Uterus (tissue), 4 donors: Measurements from ENCODE around the gene NXPH1. TPM values are rescaled to one million over a fixed set of nuclear protein-coding genes. Genes with fewer than 3 reads are reported as not detected.

Experiments
- DNase-seq, 2 donors: peaks; one replicate each; pipeline ENCODE4 v3.0.0-alpha.2; 2019 to 2020
- H3K27ac ChIP-seq, 2 donors: fragments of 200-600 bp; sonication (generic); 1 replicate in 1 of 2; 2 replicates in 1 of 2; pipeline ENCODE4 v1.5.1; 2016 to 2018
- H3K27me3 ChIP-seq, 2 donors: fragments of 200-600 bp; sonication (generic); one replicate each; pipeline ENCODE4 v1.5.1; 2018 to 2019; ENCODE audit warnings: control low read depth in 1 of 2
- H3K36me3 ChIP-seq, 2 donors: fragments of 200-600 bp; sonication (generic); one replicate each; pipeline ENCODE4 v1.5.1; 2019; ENCODE audit warnings: control low read depth in 1 of 2
- H3K4me1 ChIP-seq, 2 donors: fragments of 200-600 bp; sonication (generic); one replicate each; pipeline ENCODE4 v1.5.1; 2018 to 2019; ENCODE audit warnings: control low read depth in 1 of 2
- H3K4me3 ChIP-seq, 2 donors: fragments of 200-600 bp; sonication (generic); 1 replicate in 1 of 2; 2 replicates in 1 of 2; pipeline ENCODE4 v1.5.1; 2018 to 2019; ENCODE audit warnings: mild to moderate bottlenecking in 1 of 2
- H3K9me3 ChIP-seq, 2 donors: fragments of 200-600 bp; sonication (generic); one replicate each; pipeline ENCODE4 v1.5.1; 2019; ENCODE audit warnings: control low read depth in 1 of 2
- POLR2A ChIP-seq, 2 donors: fragments of 450-650 bp; IDR thresholded peaks; one replicate each; pipeline ENCODE4 v1.6.1; 2016; ENCODE audit warnings: antibody characterized with exemption in 2 of 2, mild to moderate bottlenecking in 1 of 2, moderate library complexity in 1 of 2
- intact Hi-C: fragments of 100-400 bp; cut with DNase I; formaldehyde crosslinking; loops from one replicate; pipeline ENCODE4 v1.15.1; 2023; ENCODE audit warnings: low total_unique reads
- total RNA-seq, 4 donors: library from RNA; depleted of rRNA in 3 of 4; stranded (reverse); fragments of >200 nt in 3 of 4; gene quantifications; one replicate each; pipeline versions ENCODE4 v1.1.0 to v1.2.4, GENCODE V29; 2014 to 2023
- TF ChIP-seq, protein P1 (sequence below), 4 experiments: fragments of 200-600 bp in 2 of 4; fragments of 450-650 bp in 2 of 4; sonication (generic) in 2 of 4; IDR thresholded peaks; one replicate each; pipeline ENCODE4 v1.5.1; 2016 to 2019; ENCODE audit warnings: antibody characterized with exemption in 4 of 4, mild to moderate bottlenecking in 2 of 4, moderate library complexity in 1 of 4
- donor health status: DM: yes; HTN: yes; CAD: no.

The NXPH1 gene
- under 1 TPM in 1 of 4 donors, not detected in 3; 0.28 TPM for total RNA-seq

DNA sequence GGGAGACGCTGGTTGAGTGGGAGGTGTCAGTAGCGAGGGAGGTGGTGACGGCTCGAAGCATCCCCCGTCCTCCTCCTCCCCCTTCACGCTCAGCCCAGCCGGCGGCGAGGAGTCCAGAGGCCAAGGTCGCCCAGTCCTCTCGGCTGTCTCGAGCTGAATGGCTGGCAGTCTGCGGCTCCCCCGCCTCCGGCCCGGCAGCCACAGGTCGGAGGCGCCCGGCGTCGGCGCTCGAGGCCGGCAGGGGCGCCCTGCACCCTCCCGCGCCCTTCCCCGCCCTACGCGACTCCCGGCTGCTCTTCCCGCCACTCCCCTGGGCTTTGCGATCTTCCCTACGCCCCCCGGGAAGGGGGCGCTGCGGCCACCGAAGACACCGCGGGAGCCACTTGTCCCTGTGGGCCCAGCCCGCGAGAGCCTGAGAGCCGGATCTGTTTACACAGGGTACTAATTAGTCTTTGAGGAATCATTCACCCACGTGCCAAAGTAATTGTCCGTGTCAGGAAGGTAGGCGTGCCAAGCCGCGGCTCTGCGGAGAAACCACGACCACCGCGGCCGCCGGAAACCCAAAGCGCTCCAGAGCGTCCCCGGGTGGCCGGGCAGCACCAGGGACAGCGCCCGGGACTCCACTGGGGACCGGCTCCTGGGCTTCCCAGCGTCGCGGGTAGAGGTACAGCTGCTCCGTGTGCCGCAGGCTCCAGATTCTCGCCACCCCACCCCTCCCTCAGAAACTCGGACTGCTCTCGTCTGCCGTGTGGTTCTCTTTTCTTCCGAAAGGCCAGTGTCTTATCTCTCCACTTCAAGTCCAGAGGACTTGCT lies at the start of gene NXPH1:
Gene NXPH1, plus strand, starts transcription at position 133 of the 813 bp plus-strand sequence.
- intact Hi-C loops: no loop called here

DNA sequence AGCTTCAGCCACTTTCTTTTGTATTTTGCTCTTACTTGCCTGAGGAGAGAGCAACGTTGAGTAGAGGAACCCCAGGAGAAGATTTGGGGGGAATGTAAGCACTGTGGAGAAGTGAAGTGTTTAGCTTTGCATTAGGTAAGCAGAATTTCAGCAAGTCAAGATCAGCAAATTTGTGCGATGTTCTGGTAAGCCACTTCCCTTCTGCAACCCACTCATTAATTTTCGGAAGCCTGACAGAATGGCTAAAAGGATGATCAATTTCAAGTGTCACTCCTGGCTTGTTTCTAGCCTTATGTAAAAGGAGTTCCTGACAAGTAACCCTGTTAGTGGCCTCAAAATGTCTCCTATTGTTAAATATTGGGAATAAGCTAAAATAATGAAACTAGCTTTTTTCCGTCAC lies 48.5 kb upstream of the NXPH1 start:
- intact Hi-C loops: no loop called here
- no peak for DNase-seq
- Histone ChIP-seq H3K4me1 (no peaks in the 10 kb centered on the region), H3K27ac (no peak overlapping the region), H3K27me3 (no peaks in the 10 kb centered on the region), H3K36me3 (no peaks in the 10 kb centered on the region), H3K4me3 (no peak overlapping the region), H3K9me3 (no peaks in the 10 kb centered on the region)
- no peak for TF ChIP-seq POLR2A (IDR thresholded peaks at IDR 0.05)
- TF ChIP-seq, protein P1, sequence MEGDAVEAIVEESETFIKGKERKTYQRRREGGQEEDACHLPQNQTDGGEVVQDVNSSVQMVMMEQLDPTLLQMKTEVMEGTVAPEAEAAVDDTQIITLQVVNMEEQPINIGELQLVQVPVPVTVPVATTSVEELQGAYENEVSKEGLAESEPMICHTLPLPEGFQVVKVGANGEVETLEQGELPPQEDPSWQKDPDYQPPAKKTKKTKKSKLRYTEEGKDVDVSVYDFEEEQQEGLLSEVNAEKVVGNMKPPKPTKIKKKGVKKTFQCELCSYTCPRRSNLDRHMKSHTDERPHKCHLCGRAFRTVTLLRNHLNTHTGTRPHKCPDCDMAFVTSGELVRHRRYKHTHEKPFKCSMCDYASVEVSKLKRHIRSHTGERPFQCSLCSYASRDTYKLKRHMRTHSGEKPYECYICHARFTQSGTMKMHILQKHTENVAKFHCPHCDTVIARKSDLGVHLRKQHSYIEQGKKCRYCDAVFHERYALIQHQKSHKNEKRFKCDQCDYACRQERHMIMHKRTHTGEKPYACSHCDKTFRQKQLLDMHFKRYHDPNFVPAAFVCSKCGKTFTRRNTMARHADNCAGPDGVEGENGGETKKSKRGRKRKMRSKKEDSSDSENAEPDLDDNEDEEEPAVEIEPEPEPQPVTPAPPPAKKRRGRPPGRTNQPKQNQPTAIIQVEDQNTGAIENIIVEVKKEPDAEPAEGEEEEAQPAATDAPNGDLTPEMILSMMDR (IDR thresholded peaks at IDR 0.05): no peak

More for the DNA sequence above, at the start of gene NXPH1:
- Histone ChIP-seq H3K4me1 (no peaks in the 10 kb centered on the region), H3K4me3 (no peak within 1 kb of the TSS), H3K9me3 (no peaks in the 10 kb centered on the region), H3K36me3 (no peaks in the 10 kb centered on the region), H3K27ac (no peak within 1 kb of the TSS), H3K27me3 (peaks cover 2 to 54% of the 10 kb centered on the region in 2 donors)
- TF ChIP-seq POLR2A (IDR thresholded peaks at IDR 0.05): no peak
- TF ChIP-seq, protein P1 (IDR thresholded peaks at IDR 0.05): no peak
- DNase-seq: no peak

DNA sequence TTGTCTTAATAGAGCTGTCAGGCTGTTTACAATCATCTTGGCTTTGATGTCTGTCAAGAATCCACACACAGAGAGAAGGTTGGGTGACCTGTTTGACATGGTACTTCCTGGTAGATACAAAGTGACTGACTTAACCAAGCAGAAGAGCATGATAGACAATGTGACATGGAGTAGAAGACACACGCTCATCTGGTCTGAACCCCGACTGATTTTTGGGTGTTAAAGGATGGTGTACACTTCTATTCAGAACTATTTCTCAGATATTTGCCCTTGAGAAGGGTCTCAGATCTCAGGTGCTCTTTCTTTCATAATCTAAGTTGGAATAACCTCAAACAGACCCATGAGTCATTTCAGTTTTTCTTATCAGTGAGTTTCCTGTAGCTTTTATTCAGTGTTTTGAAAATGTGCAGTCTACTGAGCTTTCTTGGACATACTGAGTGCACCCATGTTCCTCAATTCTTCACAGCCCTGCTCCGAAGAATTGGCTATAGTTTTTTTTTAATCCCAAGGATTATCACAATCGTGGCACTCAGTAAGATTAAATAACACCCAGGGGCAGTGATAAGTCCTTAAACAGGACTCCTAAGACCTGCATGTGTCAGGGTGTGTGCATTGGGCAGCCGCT lies 46.4 kb upstream of the NXPH1 start:
- Histone ChIP-seq H3K4me1 (no peaks in the 10 kb centered on the region), H3K4me3 (no peak overlapping the region), H3K27me3 (no peaks in the 10 kb centered on the region), H3K9me3 (no peaks in the 10 kb centered on the region), H3K36me3 (no peaks in the 10 kb centered on the region), H3K27ac (no peak overlapping the region)
- intact Hi-C loops: no loop called here
- no peak for DNase-seq
- no peak for TF ChIP-seq POLR2A (IDR thresholded peaks at IDR 0.05)
- TF ChIP-seq, protein P1 (IDR thresholded peaks at IDR 0.05): no peak

DNA sequence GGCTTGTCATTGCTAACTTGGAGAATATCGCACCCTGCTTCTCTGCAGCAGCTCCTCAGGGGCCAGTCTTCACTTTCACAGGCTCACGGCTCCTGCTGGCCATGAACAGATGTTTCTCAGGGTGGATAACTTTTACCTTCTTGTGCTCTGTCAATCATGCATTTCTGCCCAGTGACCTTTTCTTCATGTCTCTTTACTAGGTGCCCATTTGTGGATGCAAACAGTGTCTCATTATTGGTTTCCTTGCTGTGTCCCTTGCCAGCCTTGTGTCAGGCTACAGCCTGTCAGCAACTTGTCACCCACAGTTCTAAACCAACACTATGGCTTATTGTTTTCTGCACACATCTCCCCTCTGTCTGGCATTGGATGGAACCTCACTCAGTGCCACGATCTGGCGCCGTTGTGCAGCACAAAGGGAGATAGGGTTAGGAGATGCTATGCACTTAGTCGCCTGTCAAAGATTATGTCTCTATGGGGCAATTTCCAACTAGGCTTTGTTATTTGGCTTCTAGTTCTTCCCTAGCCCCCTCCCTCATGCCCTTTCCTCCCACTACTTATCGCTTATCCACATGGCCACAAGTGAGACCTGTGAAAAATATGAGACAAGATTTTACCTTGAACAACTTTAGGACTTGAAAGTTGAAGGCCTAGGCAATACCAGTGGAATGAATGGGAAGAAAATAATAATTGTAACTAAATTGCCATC lies 45.7 kb upstream of the NXPH1 start:
- no peaks in the 10 kb centered on the region for H3K9me3 ChIP-seq
- intact Hi-C loops: no loop called here
- H3K27me3 ChIP-seq: no peaks in the 10 kb centered on the region
- TF ChIP-seq, protein P1 (IDR thresholded peaks at IDR 0.05): no peak
- TF ChIP-seq POLR2A (IDR thresholded peaks at IDR 0.05): no peak
- no peak overlapping the region for H3K27ac ChIP-seq
- DNase-seq: no peak
- H3K36me3 ChIP-seq: no peaks in the 10 kb centered on the region
- H3K4me3 ChIP-seq: no peak overlapping the region
- no peaks in the 10 kb centered on the region for H3K4me1 ChIP-seq

DNA sequence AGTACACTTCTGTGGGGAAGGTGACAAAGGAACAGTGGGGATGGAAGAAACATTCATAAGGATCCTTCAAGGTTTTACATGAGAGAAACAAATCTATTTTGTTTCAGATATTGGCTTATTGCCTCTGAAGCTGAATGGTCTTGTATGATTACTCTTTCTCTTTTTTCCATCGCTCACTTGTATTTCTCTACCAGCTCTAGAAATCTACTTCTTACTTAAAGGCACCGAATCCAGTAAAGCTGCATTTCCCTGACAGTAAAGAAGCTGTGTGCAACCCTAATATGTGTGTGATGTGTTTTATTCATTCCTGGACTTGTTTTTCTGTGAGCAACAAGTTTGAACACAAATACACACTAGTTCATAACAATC lies 45.2 kb upstream of the NXPH1 start:
- Histone ChIP-seq H3K4me3 (no peak overlapping the region), H3K4me1 (no peaks in the 10 kb centered on the region), H3K36me3 (no peaks in the 10 kb centered on the region), H3K27me3 (no peaks in the 10 kb centered on the region), H3K9me3 (no peaks in the 10 kb centered on the region), H3K27ac (no peak overlapping the region)
- TF ChIP-seq, protein P1 (IDR thresholded peaks at IDR 0.05): no peak
- TF ChIP-seq POLR2A (IDR thresholded peaks at IDR 0.05): no peak
- intact Hi-C loops: no loop called here
- no peak for DNase-seq
